Stimulated activated CD8-positive, alpha-beta memory T cell treated with anti-CD3 and anti-CD28 coated beads, Interleukin-12 subunit alpha, Interleukin-12 subunit beta, amount 100 ng/mL, for 24 hours (primary cell): ENCODE results near the gene HNF1A.
"Not testable (repeated sequence)": the region's sequence is repeated elsewhere in the genome, so short reads cannot be mapped to it uniquely, and the experiment has no call there.

Experiments used
- DNase-seq: peaks from one replicate; pipeline ENCODE4 v3.0.0-alpha.2; 2020; ENCODE audit errors: extremely low read depth

HNF1A gene

DNA sequence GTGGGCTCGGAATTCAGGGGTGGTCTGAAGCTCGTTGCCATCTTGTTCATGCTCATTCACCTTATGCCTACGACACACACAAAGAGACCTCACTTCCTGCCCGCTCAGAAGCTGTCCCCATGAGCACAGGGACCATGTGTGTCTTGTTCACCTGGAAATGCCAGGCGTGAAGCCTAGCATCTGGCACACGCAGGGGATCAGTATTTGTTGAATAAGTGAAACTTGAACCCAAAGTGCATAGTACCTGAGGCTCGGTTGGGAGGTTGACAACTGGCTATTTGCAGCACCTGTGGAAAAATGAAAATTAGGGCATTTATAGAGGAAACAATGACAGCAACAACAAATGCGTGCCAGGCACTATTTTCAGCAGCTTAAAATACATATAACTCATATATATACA is 32.5 kb downstream of the HNF1A start:
- DNase-seq, result no peak

- DNase-seq, result no peak
These were observed 33.5 kb downstream of the HNF1A start for GRCh38 chr12:121011820-121012219.

- no peak for DNase-seq
These were observed 35.4 kb downstream of the HNF1A start for GRCh38 chr12:121013715-121014114.

- peak; percentile 74 for DNase-seq
These were observed 37.8 kb downstream of the HNF1A start, which contains the start of gene C12orf43 for GRCh38 chr12:121015825-121016766. TSS of gene C12orf43 (minus strand) at chr12:121016487. CDS start at chr12:121016474, 13 bp downstream.

DNA sequence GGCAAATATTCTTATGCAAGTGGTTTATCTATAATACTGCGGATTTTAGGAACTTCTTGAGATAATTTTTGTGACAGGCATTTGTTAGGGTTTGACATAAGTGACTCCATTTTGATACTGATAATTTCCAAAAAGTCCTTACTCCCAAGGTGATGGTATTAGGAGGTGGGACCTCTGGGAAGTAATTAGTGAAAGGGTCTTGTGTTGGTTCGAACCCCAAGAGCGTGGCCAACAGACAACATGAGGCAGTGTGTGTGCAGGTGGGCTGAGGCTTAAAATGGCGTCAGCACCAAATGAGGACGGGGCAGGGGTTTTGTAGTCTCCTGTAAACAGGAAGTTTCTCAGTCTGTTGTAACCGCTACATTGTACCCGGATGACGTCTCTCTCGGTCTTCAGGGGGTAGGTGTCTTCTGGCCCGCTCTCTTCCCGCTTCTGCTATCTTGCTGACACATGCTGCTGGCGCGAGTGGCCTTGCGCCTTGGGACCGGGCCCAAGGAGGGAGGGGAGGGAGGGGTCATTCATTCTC is 39.7 kb downstream of the HNF1A start:
- DNase-seq, result no peak

GRCh38 chr12:121018860-121019617 is 40.7 kb downstream of the HNF1A start:
- no peak for DNase-seq

- no peak for DNase-seq
These were observed 43.4 kb downstream of the HNF1A start for GRCh38 chr12:121021754-121022153.

- DNase-seq, result no peak
These were observed 44.4 kb downstream of the HNF1A start for GRCh38 chr12:121022713-121023112.

DNA sequence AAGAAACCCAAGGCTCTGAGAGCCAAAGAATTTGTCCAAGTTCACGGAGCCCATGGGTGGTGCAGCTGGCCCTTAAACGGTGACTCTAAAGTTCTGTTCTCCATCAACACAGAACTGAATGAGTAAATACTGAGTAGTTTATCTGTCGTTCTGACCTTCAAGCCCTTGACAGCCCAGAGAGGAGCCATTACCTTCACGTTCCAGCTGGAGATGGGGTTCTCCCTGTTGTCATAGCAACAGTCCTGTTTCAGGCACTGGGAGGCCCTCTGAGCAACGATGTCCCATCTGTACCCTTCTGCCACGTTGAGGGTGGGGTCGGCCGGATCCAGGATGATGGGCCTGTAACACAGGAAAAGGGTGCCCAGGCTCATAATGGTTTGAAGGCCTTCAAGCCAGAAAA is 45.5 kb downstream of the HNF1A start:
- DNase-seq, result no peak

DNA sequence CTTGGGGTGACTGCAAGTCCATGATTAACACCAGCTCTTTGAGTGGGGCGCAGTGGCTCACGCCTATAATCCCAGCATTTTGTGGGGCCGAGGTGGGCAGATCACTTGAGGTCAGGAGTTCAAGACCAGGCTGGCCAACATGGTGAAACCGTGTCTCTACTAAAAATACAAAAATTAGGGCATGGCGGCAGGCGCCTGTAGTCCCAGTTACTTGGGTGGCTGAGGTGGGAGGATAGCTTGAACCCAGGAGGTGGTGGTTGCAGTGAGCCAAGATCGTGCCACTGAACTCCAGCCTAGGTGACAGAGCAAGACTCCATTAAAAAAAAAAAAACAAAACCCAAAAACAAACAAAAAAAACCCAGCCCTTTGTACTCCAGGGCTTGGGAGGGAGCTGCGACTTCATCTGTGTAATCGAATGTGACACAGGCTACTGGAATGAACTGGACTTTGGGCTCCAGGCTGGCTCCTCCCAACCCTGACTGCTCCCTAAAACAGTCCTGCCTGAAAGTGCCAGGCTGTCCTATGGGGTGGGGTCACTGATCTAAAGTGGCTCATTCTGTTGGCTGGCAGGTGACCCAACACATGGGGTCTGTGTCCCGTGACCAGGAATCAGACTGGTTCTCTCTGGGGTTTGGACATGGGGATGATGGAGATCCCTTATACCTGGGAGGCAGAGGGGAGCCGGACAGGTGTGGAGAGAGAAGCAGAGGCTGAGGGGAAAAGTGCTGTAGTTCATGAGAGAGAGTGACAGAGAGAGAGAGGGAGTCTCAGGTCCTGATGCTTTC is 47.3 kb downstream of the HNF1A start:
- no peak for DNase-seq

DNA sequence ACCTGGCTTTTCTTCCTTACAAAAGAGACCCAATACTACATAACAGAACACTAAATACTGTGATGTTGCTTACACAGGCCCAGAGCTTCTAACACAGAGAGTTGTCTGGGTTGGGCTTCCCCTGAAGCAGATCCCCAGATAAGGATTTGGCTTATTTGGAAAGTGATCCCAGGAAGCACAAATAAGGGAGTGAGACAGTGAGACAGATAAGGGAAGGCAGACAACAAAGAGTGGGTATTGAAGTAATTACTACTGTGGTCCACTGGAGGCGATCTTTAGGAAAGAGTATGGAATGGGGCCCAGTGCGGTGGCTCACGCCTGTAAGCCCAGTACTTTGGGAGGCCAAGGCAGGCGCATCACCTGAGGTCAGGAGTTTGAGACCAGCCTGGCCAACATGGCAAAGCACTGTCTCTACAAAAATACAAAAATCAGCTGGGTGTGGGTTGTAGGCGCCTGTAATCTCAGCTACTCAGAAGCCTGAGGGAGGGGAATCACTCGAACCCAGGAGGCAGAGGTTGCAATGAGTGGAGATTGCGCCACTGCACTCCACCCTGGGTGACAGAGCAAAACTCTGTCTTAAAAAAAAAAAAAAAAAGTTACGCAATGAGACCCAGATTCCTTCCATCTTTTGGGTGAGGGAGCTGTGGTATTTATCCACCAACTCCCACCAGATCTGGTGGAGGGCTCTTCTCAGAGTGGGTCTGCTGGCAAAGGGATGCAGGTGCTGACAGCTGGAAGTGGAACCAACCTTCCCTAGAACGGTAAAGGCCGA is 48.1 kb downstream of the HNF1A start:
- DNase-seq, result no peak

DNA sequence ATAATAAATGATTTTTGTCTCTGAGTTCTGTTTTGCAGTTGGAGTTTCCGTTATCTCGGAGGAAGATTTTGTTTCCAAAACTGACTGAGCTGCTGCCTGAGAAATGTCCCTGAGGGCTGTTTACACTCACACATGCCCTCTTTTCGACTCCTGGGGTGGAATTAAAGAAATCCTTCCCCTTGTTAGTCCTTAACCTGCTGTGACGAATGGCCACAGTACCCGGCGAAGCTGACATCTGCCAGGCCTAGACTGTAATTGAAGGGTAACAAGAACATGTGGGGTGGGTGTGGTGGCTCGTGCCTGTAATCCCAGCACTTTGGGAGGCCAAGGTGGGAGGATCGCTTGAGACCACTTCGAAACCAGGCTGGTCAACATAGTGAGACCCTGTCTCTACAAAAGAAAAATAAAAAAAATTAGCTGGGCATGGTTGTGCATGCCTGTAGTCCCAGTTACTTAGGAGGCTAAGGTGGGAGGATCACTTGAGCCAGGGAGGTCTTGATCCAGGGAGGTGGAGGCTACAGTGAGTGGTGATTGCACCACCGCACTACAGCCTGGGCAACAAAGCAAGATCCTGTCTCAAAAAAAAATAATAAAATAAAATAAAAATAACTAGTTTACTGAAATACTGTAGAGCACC is 52.4 kb downstream of the HNF1A start:
- DNase-seq, result no peak

DNA sequence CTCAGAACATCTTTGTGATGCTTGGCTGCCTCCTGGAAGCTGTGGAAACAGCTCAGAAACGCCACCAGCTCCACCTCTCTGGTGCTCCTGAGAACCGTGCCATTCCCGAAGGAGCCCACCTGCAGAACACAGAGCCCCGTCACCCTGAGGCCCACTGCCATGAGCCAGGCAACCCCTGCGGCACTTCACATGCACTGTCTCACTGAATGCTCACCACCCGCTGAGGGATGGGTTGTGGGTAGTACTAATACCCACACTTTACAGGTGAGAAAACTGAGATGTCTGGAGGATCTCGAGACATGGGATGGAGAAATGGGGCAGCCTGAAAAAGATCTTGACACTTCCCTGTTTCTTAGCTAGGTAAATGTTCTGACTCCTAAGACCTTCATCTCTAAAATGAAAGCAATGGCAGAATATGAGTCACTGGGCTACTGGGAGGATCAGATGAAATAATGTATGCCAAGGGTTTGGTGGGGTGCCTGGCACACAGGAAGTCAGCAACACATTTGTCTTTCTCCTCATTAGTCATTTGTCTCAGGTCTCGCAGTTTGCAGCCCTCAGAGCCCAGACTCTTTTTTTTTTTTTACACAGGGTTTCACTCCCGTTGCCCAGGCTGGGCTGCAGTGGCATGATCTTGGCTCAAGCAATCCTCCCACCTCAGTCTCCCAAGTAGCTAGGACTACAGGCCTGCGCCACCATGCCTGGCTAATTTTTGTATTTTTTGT is 55.4 kb downstream of the HNF1A start:
- DNase-seq, result no peak

- no peak for DNase-seq
These were observed 56.4 kb downstream of the HNF1A start for GRCh38 chr12:121034616-121035305.

DNA sequence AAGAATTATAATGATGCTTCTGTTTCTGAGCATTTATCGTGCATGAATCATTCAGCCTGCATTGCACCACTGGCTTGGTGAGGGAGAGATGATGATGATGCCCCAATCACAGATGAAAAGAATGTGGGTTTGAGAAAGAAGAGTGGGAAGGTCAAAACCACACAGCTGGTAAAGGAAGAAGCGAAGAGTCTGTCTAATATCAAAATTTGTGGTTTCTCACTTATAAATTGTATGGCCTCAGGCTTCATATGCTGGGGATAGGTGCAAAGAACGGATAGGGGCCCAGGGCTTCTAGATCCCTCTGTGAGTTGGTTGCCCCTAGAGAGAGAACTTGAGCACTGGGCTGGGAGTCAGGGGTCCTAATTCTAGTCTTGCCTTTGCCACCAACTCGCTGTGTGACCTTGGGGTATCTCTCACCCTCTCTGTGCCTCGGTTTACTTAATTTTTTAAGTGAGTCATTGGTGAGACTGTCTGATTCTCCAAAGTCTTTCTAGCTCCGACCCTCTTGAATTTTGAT is 58.5 kb downstream of the HNF1A start:
- no peak for DNase-seq

GRCh38 chr12:121038861-121039668 is 60.7 kb downstream of the HNF1A start, which contains the start of gene OASL:
TSS of gene OASL (minus strand) at chr12:121039246. CDS start at chr12:121038971, 275 bp downstream.
- DNase-seq, result no peak

DNA sequence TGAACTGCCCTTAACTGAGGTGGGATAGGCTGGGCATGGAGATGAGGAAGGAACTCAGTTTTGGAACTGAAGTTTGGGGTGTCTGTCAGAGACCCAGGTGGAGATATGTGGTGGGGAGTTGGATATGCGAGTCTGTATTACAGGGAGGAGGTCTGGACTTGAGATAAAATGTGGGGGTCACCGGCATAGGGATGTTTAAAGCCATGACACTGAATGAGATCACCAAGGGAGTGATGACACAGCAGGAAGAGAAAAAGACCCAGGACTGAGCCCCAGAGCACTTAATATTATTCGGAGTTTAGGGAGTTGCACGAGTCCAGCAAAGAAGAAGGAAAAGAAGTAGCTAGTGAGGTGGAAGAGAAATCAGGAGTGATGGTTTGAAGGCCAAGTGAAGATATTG is 64.7 kb downstream of the HNF1A start:
- DNase-seq, result no peak

- DNase-seq, result not testable (repeated sequence)
These were observed 69.1 kb downstream of the HNF1A start for GRCh38 chr12:121047400-121047799.
